HG02885 (cell line): ENCODE results near the gene SNED1.

Experiments used
- ATAC-seq: cut with Tn5 transposase; IDR thresholded peaks from one replicate; pipeline ENCODE4 v1.9.1; 2021; ENCODE audit warnings: mild to moderate bottlenecking; ENCODE audit not compliant: unreplicated experiment, poor library complexity

SNED1 gene

GRCh38 chr2:240990726-240991377 lies 7.6 kb upstream of the SNED1 start:
- no peak for ATAC-seq

GRCh38 chr2:240991378-240992263 lies 6.8 kb upstream of the SNED1 start:
- no peak for ATAC-seq

DNA sequence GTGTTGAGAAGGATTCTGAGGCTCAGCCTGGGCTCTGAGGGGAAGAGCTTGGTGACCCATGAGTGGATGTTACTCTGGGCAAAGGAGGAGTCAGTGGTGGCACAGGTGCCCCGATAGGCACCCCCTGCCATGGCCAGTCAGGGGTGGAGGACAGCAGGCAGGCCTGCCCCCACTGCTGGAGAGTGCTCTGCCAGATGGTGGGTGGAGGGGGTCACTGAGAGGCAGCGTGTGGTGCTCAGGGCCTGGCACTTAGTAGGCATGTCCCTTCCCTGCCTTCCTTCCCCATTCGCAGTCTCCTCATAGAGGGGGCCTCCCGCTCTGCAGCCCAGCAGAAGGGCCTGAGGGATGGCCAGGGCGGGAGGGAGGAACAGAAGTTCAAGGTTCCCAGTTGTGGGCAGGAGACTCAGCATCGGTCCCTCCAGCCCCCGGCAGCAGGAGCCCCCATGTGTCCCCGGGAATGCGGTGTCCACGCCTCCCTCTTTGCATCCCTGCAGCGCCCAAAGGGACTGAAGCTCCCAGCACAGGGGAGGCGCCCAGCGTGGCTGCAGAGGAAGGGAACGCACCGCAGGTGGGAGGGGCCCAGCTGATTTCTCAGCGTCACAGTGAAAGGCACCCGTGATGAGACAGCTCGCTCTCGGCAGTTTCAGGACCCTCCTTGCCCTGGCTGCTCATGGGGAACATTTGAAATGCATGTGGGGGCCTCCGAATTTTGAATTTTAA lies 5.7 kb upstream of the SNED1 start:
- no peak for ATAC-seq

- ATAC-seq, result no peak
Observed at GRCh38 chr2:240993446-240994170, 4.8 kb upstream of the SNED1 start.

DNA sequence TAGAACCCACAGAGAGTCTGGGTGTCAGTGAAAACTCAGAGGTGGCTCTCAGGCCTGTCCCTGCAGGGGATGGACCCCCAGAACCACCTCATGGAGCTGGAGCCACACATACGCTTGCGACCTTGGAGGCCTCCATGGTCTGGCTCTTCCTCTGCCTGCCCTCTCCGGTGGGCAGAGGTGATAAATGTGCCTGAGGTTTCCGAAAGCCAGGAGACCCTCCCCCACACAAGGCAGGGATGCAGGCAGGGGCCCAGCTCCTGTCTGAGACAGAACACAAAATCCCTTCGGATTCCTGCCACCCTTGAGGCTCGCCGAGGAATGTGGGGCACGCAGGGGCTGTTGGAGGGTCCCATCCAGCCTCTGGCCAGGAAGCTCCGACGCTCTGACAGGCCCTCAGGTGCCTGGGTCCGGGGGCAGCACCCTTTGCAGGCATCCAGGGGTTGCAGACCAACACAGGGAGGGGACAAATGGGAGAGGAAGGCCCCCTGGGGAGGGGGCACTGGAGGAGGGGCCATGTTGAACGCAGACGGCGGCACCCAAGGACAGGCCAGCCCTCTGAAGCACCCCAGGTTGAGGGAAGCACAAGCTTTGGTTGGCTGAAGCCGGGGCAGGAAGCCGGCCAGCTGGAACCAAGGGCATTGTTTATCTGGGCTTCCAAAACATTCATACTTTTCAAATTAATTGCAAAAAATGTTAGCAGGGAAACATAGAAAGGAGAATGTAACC lies 4.1 kb upstream of the SNED1 start:
- no peak for ATAC-seq

GRCh38 chr2:240995041-240996021 lies 3.1 kb upstream of the SNED1 start:
- ATAC-seq, result no peak

- ATAC-seq, result no peak
Observed at GRCh38 chr2:240996161-240996833, 2.1 kb upstream of the SNED1 start.

DNA sequence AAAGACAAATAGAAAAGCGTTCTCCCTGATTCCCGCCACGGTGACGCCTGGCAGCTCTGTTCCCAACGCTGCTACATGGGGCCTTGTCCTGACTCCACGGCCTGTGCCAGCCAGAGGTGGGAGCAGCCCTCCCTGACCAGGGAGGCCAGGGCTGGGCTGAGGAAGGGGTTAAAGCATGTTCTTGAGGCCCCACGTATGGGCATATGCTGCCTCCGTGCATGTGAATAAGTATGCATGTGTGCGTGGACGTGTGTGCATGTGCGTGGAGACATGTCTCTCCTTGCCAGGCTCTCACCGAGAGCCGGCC lies 1.6 kb upstream of the SNED1 start:
- no peak for ATAC-seq

DNA sequence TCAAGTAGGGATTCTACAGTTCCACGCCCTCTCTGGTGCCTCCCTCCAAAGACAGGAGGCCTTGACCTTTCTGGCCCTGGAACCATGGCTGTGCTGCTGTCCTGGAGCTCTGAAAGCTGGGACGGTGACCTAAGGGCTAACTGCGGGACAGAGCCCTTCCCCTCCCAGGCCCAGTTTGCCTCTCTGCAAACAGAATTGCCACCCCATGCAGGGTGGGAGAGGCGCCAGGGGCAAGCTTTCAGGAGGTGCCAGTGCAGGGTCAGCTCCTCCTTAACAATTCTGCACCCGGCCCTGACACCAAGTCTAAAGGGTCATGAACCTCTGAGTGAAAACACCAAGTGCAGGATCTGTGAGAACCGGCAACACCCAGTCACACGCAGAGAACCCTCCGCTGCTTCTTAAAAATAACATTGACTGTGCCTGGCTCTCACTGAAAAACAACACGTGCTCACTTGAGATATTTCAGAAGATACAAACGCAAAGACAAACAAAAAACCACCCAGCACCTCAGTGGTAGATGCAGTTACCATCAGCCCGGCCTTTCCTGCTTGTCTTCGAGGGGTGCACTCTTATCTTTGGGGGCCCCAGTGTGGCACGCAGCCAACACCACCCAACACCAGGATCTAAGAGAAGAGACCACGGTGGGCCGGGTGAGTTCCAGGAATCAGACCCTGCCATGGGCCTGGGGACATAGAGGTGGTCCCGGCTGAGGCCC lies 1.1 kb upstream of the SNED1 start:
- no peak for ATAC-seq

DNA sequence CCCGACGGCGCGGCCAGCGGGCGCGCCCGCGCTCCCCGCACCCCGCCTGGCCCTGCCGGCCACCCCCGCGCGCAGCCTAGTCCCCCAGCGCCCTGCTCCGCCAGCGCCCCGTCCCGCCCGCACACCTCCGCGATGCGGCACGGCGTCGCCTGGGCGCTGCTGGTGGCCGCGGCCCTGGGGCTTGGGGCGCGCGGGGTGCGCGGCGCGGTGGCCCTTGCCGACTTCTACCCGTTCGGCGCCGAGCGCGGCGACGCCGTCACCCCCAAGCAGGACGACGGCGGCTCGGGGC lies 232 bp downstream of the SNED1 start:
- no peak for ATAC-seq

DNA sequence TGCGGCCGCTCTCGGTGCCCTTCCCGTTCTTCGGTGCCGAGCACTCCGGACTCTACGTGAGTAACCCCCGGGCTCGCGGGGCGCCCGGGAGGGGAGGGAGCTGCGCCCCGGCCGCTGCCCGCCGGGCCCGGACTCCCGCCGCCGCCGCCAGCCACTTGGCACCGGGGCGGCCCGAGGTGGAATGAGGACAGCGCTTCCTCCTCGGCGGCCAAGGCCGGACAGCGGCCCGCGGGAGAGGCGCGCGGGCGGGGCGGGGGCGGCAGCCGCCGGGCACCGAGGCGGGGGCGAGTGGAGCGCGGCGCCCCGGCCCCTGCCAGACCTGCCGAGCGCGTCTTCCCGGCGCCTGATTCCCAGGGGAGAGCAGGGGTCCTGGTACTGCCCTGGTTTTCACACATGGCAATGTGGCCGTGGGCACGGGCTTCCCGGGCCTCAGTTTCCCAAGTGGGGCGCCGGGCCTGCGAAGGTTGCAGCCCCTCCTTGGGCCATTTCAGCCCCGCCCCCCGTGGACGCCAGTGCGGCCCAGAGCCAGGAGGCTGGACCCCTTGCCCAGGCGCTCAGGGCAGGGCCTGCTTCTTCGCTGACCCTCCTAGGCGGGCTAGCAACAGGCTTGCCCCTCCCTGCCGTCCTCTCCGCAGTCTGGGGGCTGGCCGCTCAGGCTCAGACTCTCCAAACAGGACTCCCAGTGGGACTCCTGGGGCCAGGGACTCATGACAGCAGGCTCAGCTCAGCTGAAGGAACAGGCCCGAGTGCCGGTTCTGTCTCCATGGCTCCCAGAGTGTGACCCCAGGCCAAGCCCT lies 775 bp downstream of the SNED1 start:
- ATAC-seq, result no peak

DNA sequence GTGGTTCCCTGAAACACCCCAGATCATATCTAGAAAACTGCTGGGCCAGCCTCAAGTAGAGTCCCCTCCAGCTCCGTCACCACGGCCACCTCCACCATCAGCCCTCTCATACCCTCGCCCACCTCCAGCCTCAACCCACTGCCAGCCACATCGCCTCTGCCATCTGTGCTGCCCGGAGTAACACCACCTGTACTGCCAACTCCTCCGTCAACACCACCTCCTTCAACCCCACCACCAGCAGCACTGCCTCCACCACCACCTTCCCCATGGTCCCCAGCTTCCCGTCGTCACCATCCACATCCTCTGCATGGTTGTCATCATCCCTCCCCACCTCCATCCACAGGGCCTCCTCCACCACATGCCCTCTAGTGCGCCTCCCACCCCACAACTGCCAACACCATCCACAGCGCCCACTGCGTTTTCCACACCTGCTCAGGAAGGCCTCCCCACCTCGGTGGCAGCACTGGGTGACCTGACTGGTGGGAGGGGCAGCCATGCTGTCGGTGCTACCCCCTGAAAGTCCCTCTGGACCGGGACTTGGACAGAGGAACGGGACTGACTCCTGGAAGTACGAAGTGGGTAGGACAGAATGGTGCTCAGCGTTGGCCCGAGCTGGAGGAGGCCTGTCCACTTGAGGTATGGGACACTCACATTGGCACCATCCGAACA lies 1.6 kb downstream of the SNED1 start:
- ATAC-seq, result no peak

- ATAC-seq, result no peak
Observed at GRCh38 chr2:241000831-241001321, 2.5 kb downstream of the SNED1 start.

DNA sequence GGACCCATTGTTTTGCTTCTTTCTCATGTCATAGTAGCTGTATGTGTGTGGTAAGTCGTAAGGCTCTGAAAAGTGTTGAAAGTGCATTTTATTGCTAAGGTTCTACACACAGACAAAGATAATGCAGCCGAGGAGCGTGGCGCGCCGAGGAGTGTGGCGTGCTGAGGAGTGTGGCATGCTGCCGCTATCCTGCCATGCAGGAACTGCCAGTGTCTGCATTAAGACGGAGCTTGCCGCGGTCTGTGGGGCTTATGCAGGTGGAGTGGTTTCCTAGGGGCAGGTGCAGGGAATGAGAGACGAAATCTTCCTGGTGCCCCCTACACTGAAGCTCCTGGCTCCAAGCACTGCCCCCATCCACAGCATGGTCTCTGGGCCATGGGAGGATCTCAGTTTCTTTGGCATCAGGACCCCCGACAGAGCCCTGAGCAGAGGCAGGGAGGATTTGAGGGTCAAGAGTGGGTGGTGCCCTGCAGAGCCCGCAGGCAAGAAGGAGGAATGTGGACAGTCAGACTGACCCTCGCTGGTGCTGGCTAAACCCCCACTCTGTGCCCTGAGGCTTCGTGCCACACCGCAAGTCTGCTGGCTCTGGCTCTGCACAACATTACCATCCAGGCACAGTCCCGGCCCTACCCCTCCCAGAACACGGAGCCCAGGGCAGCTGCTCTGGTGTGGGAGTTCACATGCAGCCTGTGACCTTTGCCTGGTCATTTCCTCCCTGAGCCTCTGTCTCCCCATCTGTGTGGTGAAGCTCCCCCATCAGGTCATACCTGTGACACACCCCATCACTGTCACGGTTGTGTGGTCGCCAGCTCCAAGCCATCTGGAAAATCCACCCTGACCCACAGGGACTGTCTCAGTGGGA lies 3.2 kb downstream of the SNED1 start:
- ATAC-seq, result no peak

DNA sequence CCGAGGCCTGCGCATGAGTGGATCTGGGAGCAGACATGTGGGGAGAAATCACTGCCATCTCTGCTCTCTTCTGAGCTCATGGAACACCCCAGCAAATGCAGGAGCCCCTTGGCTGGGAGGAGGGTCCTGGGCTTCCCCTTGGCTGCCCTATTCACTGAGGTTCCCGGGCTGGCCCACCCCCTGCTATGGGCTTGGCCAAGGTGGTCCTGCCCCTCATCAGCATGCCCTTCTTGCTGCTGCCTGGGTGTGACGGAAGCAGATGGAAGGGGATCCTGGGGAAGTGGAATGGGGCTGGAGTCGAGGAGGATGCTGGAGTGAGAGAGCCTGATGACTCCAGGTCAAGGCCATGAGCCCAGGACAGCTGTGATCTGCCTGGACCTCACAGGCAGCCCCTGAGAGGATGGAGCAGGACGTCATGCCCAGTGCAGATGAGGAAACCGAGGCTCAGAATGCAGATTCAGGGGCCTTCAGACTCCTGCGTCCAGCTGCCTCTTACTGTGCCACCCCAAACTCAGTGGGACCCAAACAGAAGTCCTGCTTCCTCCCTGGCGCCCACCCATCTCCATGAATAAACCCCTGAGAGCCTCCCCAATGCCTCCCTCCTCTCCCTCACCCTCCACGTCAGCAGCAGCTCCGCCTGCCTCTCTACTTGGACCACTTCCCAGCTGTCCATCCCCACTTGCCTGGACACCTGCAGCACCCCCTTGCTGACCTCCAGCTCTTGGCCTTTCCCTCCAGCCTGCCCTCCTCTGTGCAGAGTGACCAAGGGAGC lies 4.0 kb downstream of the SNED1 start:
- ATAC-seq, result no peak
